ENCODE measurements around the gene DAB1. TPM values are rescaled to one million over a fixed set of nuclear protein-coding genes. Genes with fewer than 3 reads are reported as not detected.

DAB1 gene
- total and polyA plus RNA-seq, 7 experiments from 2014 or later = 0.27 to 1.9 (median 0.43) TPM; not detected in 1

GRCh38 chr1:57367945-57368344, 55.9 kb downstream of the DAB1 start:
- ChIA-PET CTCF (no interaction called here), POLR2A (no interaction called here)
- ATAC-seq (no peak), DNase-seq (no peak)
- Histone ChIP-seq H3K27me3 (ENCODE audit: control insufficient read depth in 2 of 2, insufficient read depth in 2 of 2, low read length in 2 of 2) (no peaks in the 10 kb centered on the region), H3K27ac (ENCODE audit: low read depth, low read length) (no peak overlapping the region), H3K9me3 (ENCODE audit: control insufficient read depth in 2 of 3, low read length in 3 of 3) (no peaks in the 10 kb centered on the region), H3K4me1 (ENCODE audit: control insufficient read depth in 2 of 2, insufficient read depth in 2 of 2, low read length in 2 of 2) (no peaks in the 10 kb centered on the region), H3K36me3 (ENCODE audit: control insufficient read depth in 2 of 3, insufficient read depth in 3 of 3, low read length in 3 of 3) (no peaks in the 10 kb centered on the region), H3K4me3 (ENCODE audit: low read length) (no peak overlapping the region)
- peaks cover 0 to 11% (median 6%) of the 10 kb centered on the region in 11 donors for H3K9me3 Mint-ChIP-seq
- intact Hi-C loops (cut with micrococcal nuclease) = no loop called here
- H3K4me3 Mint-ChIP-seq = no peak overlapping the region
- peaks cover 0 to 6% (median 0%) of the 10 kb centered on the region in 5 donors for H3K27me3 Mint-ChIP-seq
- no peak overlapping the region for H3K27ac Mint-ChIP-seq
- peaks cover 0 to 5% (median 0%) of the 10 kb centered on the region in 5 donors for H3K36me3 Mint-ChIP-seq
- H3K4me1 Mint-ChIP-seq = no peaks in the 10 kb centered on the region

- H3K4me1 Mint-ChIP-seq = no peaks in the 10 kb centered on the region
- H3K27me3 Mint-ChIP-seq = peaks cover 0 to 7% (median 0%) of the 10 kb centered on the region in 5 donors
- DNase-seq (no peak), ATAC-seq (no peak)
- H3K27ac Mint-ChIP-seq = no peak overlapping the region
- H3K27ac ChIP-seq (ENCODE audit: low read depth, low read length) = no peak overlapping the region
- no peaks in the 10 kb centered on the region for H3K27me3 ChIP-seq (ENCODE audit: control insufficient read depth in 2 of 2, insufficient read depth in 2 of 2, low read length in 2 of 2)
- no peaks in the 10 kb centered on the region for H3K4me1 ChIP-seq (ENCODE audit: control insufficient read depth in 2 of 2, insufficient read depth in 2 of 2, low read length in 2 of 2)
- ChIA-PET CTCF (no interaction called here), POLR2A (no interaction called here)
- H3K9me3 Mint-ChIP-seq = peaks cover under 1 to 14% (median 2%) of the 10 kb centered on the region in 11 donors
- intact Hi-C loops (cut with micrococcal nuclease) = no loop called here
- no peaks in the 10 kb centered on the region for H3K36me3 ChIP-seq (ENCODE audit: control insufficient read depth in 2 of 3, insufficient read depth in 3 of 3, low read length in 3 of 3)
- peaks cover 0 to 2% (median 0%) of the 10 kb centered on the region in 5 donors for H3K36me3 Mint-ChIP-seq
- H3K4me3 ChIP-seq (ENCODE audit: low read length) = no peak overlapping the region
- no peaks in the 10 kb centered on the region for H3K9me3 ChIP-seq (ENCODE audit: control insufficient read depth in 2 of 3, low read length in 3 of 3)
- no peak overlapping the region for H3K4me3 Mint-ChIP-seq
Observed at GRCh38 chr1:57363643-57364042, 60.2 kb downstream of the DAB1 start.

GRCh38 chr1:57363165-57363564, 60.7 kb downstream of the DAB1 start:
- intact Hi-C loops (cut with micrococcal nuclease) = no loop called here
- POLR2A ChIA-PET = no interaction called here

GRCh38 chr1:57362480-57362879, 61.4 kb downstream of the DAB1 start:
- no peak for DNase-seq
- H3K4me3 Mint-ChIP-seq = no peak overlapping the region
- H3K27me3 ChIP-seq (ENCODE audit: control insufficient read depth in 2 of 2, insufficient read depth in 2 of 2, low read length in 2 of 2) = no peaks in the 10 kb centered on the region
- ATAC-seq = no peak
- H3K4me1 ChIP-seq (ENCODE audit: control insufficient read depth in 2 of 2, insufficient read depth in 2 of 2, low read length in 2 of 2) = no peaks in the 10 kb centered on the region
- peaks cover 0 to 13% (median 2%) of the 10 kb centered on the region in 11 donors for H3K9me3 Mint-ChIP-seq
- ChIA-PET POLR2A (no interaction called here), CTCF (no interaction called here)
- H3K9me3 ChIP-seq (ENCODE audit: control insufficient read depth in 2 of 3, low read length in 3 of 3) = no peaks in the 10 kb centered on the region
- H3K27ac ChIP-seq (ENCODE audit: low read depth, low read length) = no peak overlapping the region
- H3K4me1 Mint-ChIP-seq = no peaks in the 10 kb centered on the region
- peaks cover 0 to 3% (median 0%) of the 10 kb centered on the region in 5 donors for H3K36me3 Mint-ChIP-seq
- peaks cover 0 to 5% (median 0%) of the 10 kb centered on the region in 5 donors for H3K27me3 Mint-ChIP-seq
- H3K4me3 ChIP-seq (ENCODE audit: low read length) = no peak overlapping the region
- intact Hi-C loops (cut with micrococcal nuclease) = no loop called here
- H3K27ac Mint-ChIP-seq = no peak overlapping the region
- H3K36me3 ChIP-seq (ENCODE audit: control insufficient read depth in 2 of 3, insufficient read depth in 3 of 3, low read length in 3 of 3) = no peaks in the 10 kb centered on the region

More at GRCh38 chr1:57363165-57363564, 60.7 kb downstream of the DAB1 start:
- H3K36me3 ChIP-seq (ENCODE audit: control insufficient read depth in 2 of 3, insufficient read depth in 3 of 3, low read length in 3 of 3) = no peaks in the 10 kb centered on the region
- Mint-ChIP-seq H3K27me3 (peaks cover 0 to 5% (median 0%) of the 10 kb centered on the region in 5 donors), H3K9me3 (peaks cover 0 to 12% (median 2%) of the 10 kb centered on the region in 11 donors), H3K27ac (no peak overlapping the region), H3K4me3 (no peak overlapping the region), H3K36me3 (peaks cover 0 to 3% (median 0%) of the 10 kb centered on the region in 5 donors), H3K4me1 (no peaks in the 10 kb centered on the region)
- CTCF ChIA-PET = no interaction called here
- H3K27ac ChIP-seq (ENCODE audit: low read depth, low read length) = no peak overlapping the region
- no peak overlapping the region for H3K4me3 ChIP-seq (ENCODE audit: low read length)
- no peak for ATAC-seq
- H3K4me1 ChIP-seq (ENCODE audit: control insufficient read depth in 2 of 2, insufficient read depth in 2 of 2, low read length in 2 of 2) = no peaks in the 10 kb centered on the region
- no peak for DNase-seq
- no peaks in the 10 kb centered on the region for H3K27me3 ChIP-seq (ENCODE audit: control insufficient read depth in 2 of 2, insufficient read depth in 2 of 2, low read length in 2 of 2)
- H3K9me3 ChIP-seq (ENCODE audit: control insufficient read depth in 2 of 3, low read length in 3 of 3) = no peaks in the 10 kb centered on the region

GRCh38 chr1:57361516-57361915, 62.3 kb downstream of the DAB1 start:
- no peaks in the 10 kb centered on the region for H3K36me3 ChIP-seq (ENCODE audit: control insufficient read depth in 2 of 3, insufficient read depth in 3 of 3, low read length in 3 of 3)
- no peak overlapping the region for H3K4me3 ChIP-seq (ENCODE audit: low read length)
- no peaks in the 10 kb centered on the region for H3K9me3 ChIP-seq (ENCODE audit: control insufficient read depth in 2 of 3, low read length in 3 of 3)
- H3K27ac ChIP-seq (ENCODE audit: low read depth, low read length) = no peak overlapping the region
- no peak overlapping the region for H3K27ac Mint-ChIP-seq
- H3K36me3 Mint-ChIP-seq = peaks cover 0 to 3% (median 0%) of the 10 kb centered on the region in 5 donors
- intact Hi-C loops (cut with micrococcal nuclease) = no loop called here
- no peaks in the 10 kb centered on the region for H3K4me1 Mint-ChIP-seq
- ChIA-PET POLR2A (no interaction called here), CTCF (no interaction called here)
- peaks cover 0 to 5% (median 0%) of the 10 kb centered on the region in 5 donors for H3K27me3 Mint-ChIP-seq
- no peak for ATAC-seq
- H3K27me3 ChIP-seq (ENCODE audit: control insufficient read depth in 2 of 2, insufficient read depth in 2 of 2, low read length in 2 of 2) = no peaks in the 10 kb centered on the region
- peaks cover 0 to 13% (median 0%) of the 10 kb centered on the region in 11 donors for H3K9me3 Mint-ChIP-seq
- no peak for DNase-seq
- no peaks in the 10 kb centered on the region for H3K4me1 ChIP-seq (ENCODE audit: control insufficient read depth in 2 of 2, insufficient read depth in 2 of 2, low read length in 2 of 2)
- H3K4me3 Mint-ChIP-seq = no peak overlapping the region

GRCh38 chr1:57360846-57361407, 62.9 kb downstream of the DAB1 start:
- ChIA-PET POLR2A (no interaction called here), CTCF (no interaction called here)
- H3K9me3 Mint-ChIP-seq = peaks cover 0 to 13% (median 0%) of the 10 kb centered on the region in 11 donors
- no peaks in the 10 kb centered on the region for H3K9me3 ChIP-seq (ENCODE audit: control insufficient read depth in 2 of 3, low read length in 3 of 3)
- H3K4me3 ChIP-seq (ENCODE audit: low read length) = no peak overlapping the region
- peaks cover 0 to 5% (median 0%) of the 10 kb centered on the region in 5 donors for H3K27me3 Mint-ChIP-seq
- DNase-seq (no peak), ATAC-seq (no peak)
- no peak overlapping the region for H3K27ac ChIP-seq (ENCODE audit: low read depth, low read length)
- H3K4me3 Mint-ChIP-seq = no peak overlapping the region
- no peaks in the 10 kb centered on the region for H3K4me1 ChIP-seq (ENCODE audit: control insufficient read depth in 2 of 2, insufficient read depth in 2 of 2, low read length in 2 of 2)
- intact Hi-C loops (cut with micrococcal nuclease) = no loop called here
- no peaks in the 10 kb centered on the region for H3K4me1 Mint-ChIP-seq
- H3K36me3 ChIP-seq (ENCODE audit: control insufficient read depth in 2 of 3, insufficient read depth in 3 of 3, low read length in 3 of 3) = no peaks in the 10 kb centered on the region
- no peak overlapping the region for H3K27ac Mint-ChIP-seq
- peaks cover 0 to 3% (median 0%) of the 10 kb centered on the region in 5 donors for H3K36me3 Mint-ChIP-seq
- H3K27me3 ChIP-seq (ENCODE audit: control insufficient read depth in 2 of 2, insufficient read depth in 2 of 2, low read length in 2 of 2) = no peaks in the 10 kb centered on the region

- ATAC-seq = no peak
Observed at GRCh38 chr1:57357462-57357861, 66.4 kb downstream of the DAB1 start.

More at GRCh38 chr1:57357462-57357861, 66.4 kb downstream of the DAB1 start:
- no peak overlapping the region for H3K27ac ChIP-seq (ENCODE audit: low read depth, low read length)
- no peak overlapping the region for H3K4me3 Mint-ChIP-seq
- H3K4me3 ChIP-seq (ENCODE audit: low read length) = no peak overlapping the region
- H3K27me3 ChIP-seq (ENCODE audit: control insufficient read depth in 2 of 2, insufficient read depth in 2 of 2, low read length in 2 of 2) = no peaks in the 10 kb centered on the region
- H3K27me3 Mint-ChIP-seq = peaks cover 0 to 14% (median 4%) of the 10 kb centered on the region in 5 donors
- ChIA-PET CTCF (no interaction called here), POLR2A (no interaction called here)
- peaks cover 0 to 18% (median 3%) of the 10 kb centered on the region in 11 donors for H3K9me3 Mint-ChIP-seq
- no peak for DNase-seq
- H3K4me1 ChIP-seq (ENCODE audit: control insufficient read depth in 2 of 2, insufficient read depth in 2 of 2, low read length in 2 of 2) = no peaks in the 10 kb centered on the region
- intact Hi-C loops (cut with micrococcal nuclease) = no loop called here
- no peak overlapping the region for H3K27ac Mint-ChIP-seq
- peaks cover 0 to 3% (median 0%) of the 10 kb centered on the region in 5 donors for H3K36me3 Mint-ChIP-seq
- no peaks in the 10 kb centered on the region for H3K36me3 ChIP-seq (ENCODE audit: control insufficient read depth in 2 of 3, insufficient read depth in 3 of 3, low read length in 3 of 3)
- H3K4me1 Mint-ChIP-seq = no peaks in the 10 kb centered on the region
- no peaks in the 10 kb centered on the region for H3K9me3 ChIP-seq (ENCODE audit: control insufficient read depth in 2 of 3, low read length in 3 of 3)
